K562 (cell line): ENCODE results near the gene ZNF689. TPM values are rescaled to one million over a fixed set of nuclear protein-coding genes. Genes with fewer than 3 reads are reported as not detected.
A peak's percentile ranks its signal among the peaks of the same experiment; 100 is the strongest.

Source experiments
- HNRNPL ChIP-seq: fragments of 200-400 bp; formaldehyde crosslinking; IDR thresholded peaks from 2 replicates; pipeline ENCODE4 v1.6.1; 2017; ENCODE audit warnings: low read depth, mild to moderate bottlenecking, low read length
- MAFF ChIP-seq: IDR thresholded peaks from 2 replicates; pipeline ENCODE4 v1.6.1; 2012; ENCODE audit warnings: low read length, improper control_type of control experiment
- TEAD2 ChIP-seq: fragments of 450-650 bp; IDR thresholded peaks from 2 replicates; pipeline ENCODE4 v1.6.1; 2016; ENCODE audit warnings: missing genetic modification characterization, control low read depth, missing compliant biosample characterization
- ZNF408 ChIP-seq: fragments of 250-450 bp; sonication (Bioruptor Pico); IDR thresholded peaks from 2 replicates; pipeline ENCODE4 v1.4.0; 2020; ENCODE audit warnings: low read depth, mild to moderate bottlenecking, moderate library complexity
- polyA plus RNA-seq, 8 experiments: library from polyadenylated mRNA; depleted of rRNA in 4 of 8; stranded (reverse) in 5 of 8; unstranded in 3 of 8; fragments of >200 nt; fragmentation: Nextera tagmentation in 2 of 8; fragmentation: Illumina TruSeq in 1 of 8; extraction: Ambion mirVana in 2 of 8; extraction: Trizol in 1 of 8; gene quantifications; 2 replicates each; pipeline versions ENCODE4 v1.2.1 to v1.2.3, GENCODE V29; 2011 to 2014; ENCODE audit warnings: inconsistent platforms in 1 of 8, missing spikeins in 1 of 8
- total RNA-seq, 7 experiments: library from RNA; depleted of rRNA in 6 of 7; stranded (reverse); fragments of >200 nt in 6 of 7; fragmentation: Illumina TruSeq in 2 of 7; extraction: Trizol in 2 of 7; gene quantifications; 2 replicates each; pipeline versions ENCODE4 v1.2.1 to v1.2.3, GENCODE V29; 2011 to 2021; ENCODE audit warnings: low replicate concordance in 1 of 7
- TF ChIP-seq, protein P1 (sequence below): fragments of 450-650 bp; IDR thresholded peaks from 2 replicates; pipeline ENCODE4 v1.6.1; 2018; ENCODE audit not compliant: partially characterized antibody
- TF ChIP-seq, protein P2 (sequence below): sonication (generic); formaldehyde crosslinking; IDR thresholded peaks from 2 replicates; pipeline ENCODE4 v1.8.0; 2022; ENCODE audit warnings: missing genetic modification reagents, mild to moderate bottlenecking, borderline replicate concordance

ZNF689 gene
- total and polyA plus RNA-seq, 9 of the 15 experiments (the other 6 are each of a cell fraction or from before 2014, with no cell fraction given) = 5.4 to 15.4 (median 10.8) TPM

DNA sequence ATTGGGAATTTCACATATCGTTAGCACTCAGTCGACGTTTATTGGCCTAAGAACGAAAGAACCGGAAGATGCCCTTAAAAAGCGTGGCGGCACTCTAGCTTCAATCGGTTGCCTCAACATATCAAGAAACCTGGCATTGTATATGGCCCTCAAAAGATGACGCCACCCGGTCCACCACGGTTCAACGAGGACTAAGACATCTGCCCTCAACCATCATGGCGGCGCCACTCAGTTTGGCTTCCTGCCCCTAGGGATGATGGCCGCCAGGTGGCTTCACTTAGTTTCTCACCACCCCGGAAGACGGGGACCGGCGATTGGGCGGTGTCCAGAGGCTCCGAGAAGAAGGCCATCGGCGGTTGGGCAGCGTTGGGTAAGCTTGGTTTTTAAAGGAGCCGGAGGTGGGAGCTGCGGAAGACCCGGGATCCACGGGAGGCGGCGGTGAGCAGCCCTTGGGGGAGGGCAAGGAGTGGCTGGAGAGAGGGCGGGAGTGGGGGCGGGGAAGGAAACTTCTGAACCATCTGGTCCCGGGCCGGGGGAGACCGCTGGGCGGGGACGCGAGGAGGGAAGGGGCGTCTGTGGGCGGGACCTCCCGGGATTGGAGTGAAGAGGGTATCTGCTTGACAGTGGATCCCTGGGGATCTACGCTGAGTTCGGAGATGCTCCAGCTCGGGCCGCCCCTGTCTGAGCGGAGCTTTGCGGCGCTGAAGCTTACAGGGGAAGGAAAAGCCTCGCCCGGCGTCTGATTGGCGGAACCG is 40.4 kb upstream of the ZNF689 start, which contains the start of gene PRR14 (continued):
- TF ChIP-seq, protein P1, sequence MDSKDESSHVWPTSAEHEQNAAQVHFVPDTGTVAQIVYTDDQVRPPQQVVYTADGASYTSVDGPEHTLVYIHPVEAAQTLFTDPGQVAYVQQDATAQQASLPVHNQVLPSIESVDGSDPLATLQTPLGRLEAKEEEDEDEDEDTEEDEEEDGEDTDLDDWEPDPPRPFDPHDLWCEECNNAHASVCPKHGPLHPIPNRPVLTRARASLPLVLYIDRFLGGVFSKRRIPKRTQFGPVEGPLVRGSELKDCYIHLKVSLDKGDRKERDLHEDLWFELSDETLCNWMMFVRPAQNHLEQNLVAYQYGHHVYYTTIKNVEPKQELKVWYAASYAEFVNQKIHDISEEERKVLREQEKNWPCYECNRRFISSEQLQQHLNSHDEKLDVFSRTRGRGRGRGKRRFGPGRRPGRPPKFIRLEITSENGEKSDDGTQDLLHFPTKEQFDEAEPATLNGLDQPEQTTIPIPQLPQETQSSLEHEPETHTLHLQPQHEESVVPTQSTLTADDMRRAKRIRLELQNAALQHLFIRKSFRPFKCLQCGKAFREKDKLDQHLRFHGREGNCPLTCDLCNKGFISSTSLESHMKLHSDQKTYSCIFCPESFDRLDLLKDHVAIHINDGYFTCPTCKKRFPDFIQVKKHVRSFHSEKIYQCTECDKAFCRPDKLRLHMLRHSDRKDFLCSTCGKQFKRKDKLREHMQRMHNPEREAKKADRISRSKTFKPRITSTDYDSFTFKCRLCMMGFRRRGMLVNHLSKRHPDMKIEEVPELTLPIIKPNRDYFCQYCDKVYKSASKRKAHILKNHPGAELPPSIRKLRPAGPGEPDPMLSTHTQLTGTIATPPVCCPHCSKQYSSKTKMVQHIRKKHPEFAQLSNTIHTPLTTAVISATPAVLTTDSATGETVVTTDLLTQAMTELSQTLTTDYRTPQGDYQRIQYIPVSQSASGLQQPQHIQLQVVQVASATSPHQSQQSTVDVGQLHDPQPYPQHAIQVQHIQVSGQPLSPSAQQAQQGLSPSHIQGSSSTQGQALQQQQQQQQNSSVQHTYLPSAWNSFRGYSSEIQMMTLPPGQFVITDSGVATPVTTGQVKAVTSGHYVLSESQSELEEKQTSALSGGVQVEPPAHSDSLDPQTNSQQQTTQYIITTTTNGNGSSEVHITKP = peak; percentile 69
- TF ChIP-seq ZNF408 (CRISPR knock-in tag) (no peak), MAFF (no peak), HNRNPL (0 out of 2 replicates have a peak, but pooled peaks have one; percentile 5), TEAD2 (tag) (no peak)
- TF ChIP-seq, protein P2, sequence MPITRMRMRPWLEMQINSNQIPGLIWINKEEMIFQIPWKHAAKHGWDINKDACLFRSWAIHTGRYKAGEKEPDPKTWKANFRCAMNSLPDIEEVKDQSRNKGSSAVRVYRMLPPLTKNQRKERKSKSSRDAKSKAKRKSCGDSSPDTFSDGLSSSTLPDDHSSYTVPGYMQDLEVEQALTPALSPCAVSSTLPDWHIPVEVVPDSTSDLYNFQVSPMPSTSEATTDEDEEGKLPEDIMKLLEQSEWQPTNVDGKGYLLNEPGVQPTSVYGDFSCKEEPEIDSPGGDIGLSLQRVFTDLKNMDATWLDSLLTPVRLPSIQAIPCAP (CRISPR knock-in tag) = 0 out of 2 replicates have a peak, but pooled peaks have one; percentile 24
